Activated CD4-positive, alpha-beta T cell treated with anti-CD3 and anti-CD28 coated beads for 36 hours (primary cell): ENCODE data around the gene OTOA. TPM values are rescaled to one million over a fixed set of nuclear protein-coding genes. Genes with fewer than 3 reads are reported as not detected.
"Not testable (repeated sequence)": the region's sequence is repeated elsewhere in the genome, so short reads cannot be mapped to it uniquely, and the experiment has no call there.

ENCODE experiments used
- ATAC-seq: fragments of 200-7000 bp; cut with Tn5 transposase; one replicate; pipeline ENCODE4 v1.10.0; 2021; ENCODE audit warnings: mild to moderate bottlenecking, moderate library complexity
- CTCF ChIA-PET: fragments of 350-600 bp; sonication (Branson Sonifier 250); formaldehyde crosslinking; loops from one replicate; lab custom pipeline; 2021; ENCODE audit warnings: antibody characterized with exemption; lab: Charles Lee
- POLR2A ChIA-PET: fragments of 350-600 bp; sonication (Branson Sonifier 250); formaldehyde crosslinking; loops from one replicate; lab custom pipeline; 2021; ENCODE audit warnings: antibody characterized with exemption, inconsistent platforms; lab: Charles Lee
- DNase-seq: peaks from one replicate; pipeline ENCODE4 v3.0.0-alpha.2; 2020
- H3K27ac Mint-ChIP-seq: one replicate; pipeline ENCODE4 v1.8.0; 2021; ENCODE audit warnings: mixed read lengths
- H3K27me3 Mint-ChIP-seq: one replicate; pipeline ENCODE4 v1.8.0; 2021; ENCODE audit warnings: mixed read lengths
- H3K36me3 Mint-ChIP-seq: one replicate; pipeline ENCODE4 v1.8.0; 2021; ENCODE audit warnings: low read depth, mixed read lengths
- H3K4me1 Mint-ChIP-seq: one replicate; pipeline ENCODE4 v1.8.0; 2021; ENCODE audit warnings: mixed read lengths
- H3K4me3 Mint-ChIP-seq: one replicate; pipeline ENCODE4 v1.8.0; 2021; ENCODE audit warnings: mild to moderate bottlenecking, moderate library complexity, mixed read lengths
- H3K9me3 Mint-ChIP-seq: one replicate; pipeline ENCODE4 v1.8.0; 2021; ENCODE audit warnings: low read depth, mixed read lengths
- intact Hi-C, 2 experiments: fragments of 100-400 bp; cut with DNase I in 1 of 2; cut with micrococcal nuclease in 1 of 2; formaldehyde crosslinking; loops; one replicate each; pipeline versions ENCODE4 v1.14.2 to v1.15.1; 2022 to 2024; cut with DNase I, micrococcal nuclease
- total RNA-seq, 2 experiments: library from RNA; stranded (reverse); gene quantifications; one replicate each; pipeline ENCODE4 v1.2.3, GENCODE V29; 2021

The OTOA gene
- total RNA-seq, 2 experiments from 2014 or later, result 0.07 TPM; not detected in 1

GRCh38 chr16:21628772-21629171 lies 35.0 kb upstream of the OTOA start:
- DNase-seq, result no peak
- Mint-ChIP-seq H3K36me3 (peaks cover 38% of the 10 kb centered on the region), H3K4me1 (peaks cover 34% of the 10 kb centered on the region), H3K4me3 (no peak overlapping the region), H3K9me3 (no peaks in the 10 kb centered on the region), H3K27ac (no peak overlapping the region), H3K27me3 (no peaks in the 10 kb centered on the region)
- ChIA-PET CTCF (interaction anchor here (0.6 to 1.5 kb wide), 3 partner anchors 11 to 373 kb away, joined by 3 read pairs; no protein-coding TSS in a partner anchor), POLR2A (no interaction called here)
- intact Hi-C loops, result no loop called here
- no peak for ATAC-seq

GRCh38 chr16:21629616-21630539 lies 33.9 kb upstream of the OTOA start:
- ATAC-seq, H3K9me3 Mint-ChIP-seq, H3K27ac Mint-ChIP-seq, POLR2A ChIA-PET, H3K4me3 Mint-ChIP-seq, H3K27me3 Mint-ChIP-seq, DNase-seq: not testable (repeated sequence)
- intact Hi-C loops, result loop anchor here in 1 of 2 experiments (10.0 kb wide), 1 partner anchor 1315 kb away; no protein-coding TSS in a partner anchor
- Mint-ChIP-seq H3K36me3 (peaks cover 32% of the 10 kb centered on the region), H3K4me1 (peaks cover 31% of the 10 kb centered on the region)
- CTCF ChIA-PET, result interaction anchor here (0.7 to 1.5 kb wide), 2 partner anchors 12 to 45 kb away, joined by 3 read pairs; no protein-coding TSS in a partner anchor

- H3K36me3 Mint-ChIP-seq, result peaks cover 31% of the 10 kb centered on the region
- H3K27ac Mint-ChIP-seq, DNase-seq, CTCF ChIA-PET, POLR2A ChIA-PET, H3K9me3 Mint-ChIP-seq, H3K4me3 Mint-ChIP-seq, H3K27me3 Mint-ChIP-seq, ATAC-seq: not testable (repeated sequence)
- H3K4me1 Mint-ChIP-seq, result peaks cover 22% of the 10 kb centered on the region
- intact Hi-C loops, result loop anchor here in 1 of 2 experiments (10.0 kb wide), 1 partner anchor 1314 kb away; no protein-coding TSS in a partner anchor
Observed at GRCh38 chr16:21630866-21631265, 32.9 kb upstream of the OTOA start.

- intact Hi-C loops, result loop anchor here in 1 of 2 experiments (10.0 kb wide), 1 partner anchor 1313 kb away; no protein-coding TSS in a partner anchor
- ATAC-seq, H3K27ac Mint-ChIP-seq, POLR2A ChIA-PET, H3K9me3 Mint-ChIP-seq, DNase-seq, H3K27me3 Mint-ChIP-seq, H3K4me3 Mint-ChIP-seq, CTCF ChIA-PET: not testable (repeated sequence)
- Mint-ChIP-seq H3K4me1 (peaks cover 17% of the 10 kb centered on the region), H3K36me3 (peaks cover 30% of the 10 kb centered on the region)
Observed at GRCh38 chr16:21631376-21631775, 32.4 kb upstream of the OTOA start.

DNA sequence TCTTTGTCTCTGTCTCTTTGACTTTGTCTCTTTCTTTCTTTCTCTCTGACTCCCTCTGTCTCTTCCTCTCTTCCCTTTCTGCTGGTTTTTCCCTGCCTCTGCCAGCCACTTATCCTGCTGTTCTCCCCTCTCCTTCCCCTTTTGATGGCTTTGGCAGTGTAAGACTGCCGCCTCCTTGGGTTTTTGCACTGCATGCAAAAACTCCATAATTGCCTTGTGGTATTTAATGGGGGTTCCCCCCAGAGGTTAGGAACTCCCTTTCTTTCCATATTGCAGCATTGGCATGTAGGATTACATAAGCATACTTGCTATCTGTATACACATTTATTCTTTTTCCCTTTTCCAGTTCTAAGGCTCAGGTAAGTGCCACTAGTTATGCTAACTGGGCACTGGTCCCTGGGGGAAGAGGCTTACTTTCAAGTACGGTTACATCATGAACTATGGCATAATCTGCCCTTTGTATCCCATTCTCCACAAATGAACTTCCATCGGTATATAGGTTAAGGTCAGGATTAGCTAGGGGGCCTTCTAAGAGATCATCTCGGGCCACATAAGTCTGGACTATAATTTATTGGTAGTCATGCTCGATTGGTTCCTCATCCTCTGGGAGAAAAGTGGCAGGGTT lies 31.7 kb upstream of the OTOA start:
- DNase-seq, CTCF ChIA-PET, H3K4me3 Mint-ChIP-seq, ATAC-seq, H3K9me3 Mint-ChIP-seq, H3K27me3 Mint-ChIP-seq: not testable (repeated sequence)
- intact Hi-C loops, result loop anchor here in 1 of 2 experiments (10.0 kb wide), 1 partner anchor 1313 kb away; no protein-coding TSS in a partner anchor
- H3K27ac Mint-ChIP-seq, result peak overlapping the region; percentile 44
- H3K36me3 Mint-ChIP-seq, result peaks cover 26% of the 10 kb centered on the region
- POLR2A ChIA-PET, result interaction anchor here (0.6 kb wide), 1 partner anchor 482 kb away, joined by 3 read pairs; no protein-coding TSS in a partner anchor
- peaks cover 14% of the 10 kb centered on the region for H3K4me1 Mint-ChIP-seq

DNA sequence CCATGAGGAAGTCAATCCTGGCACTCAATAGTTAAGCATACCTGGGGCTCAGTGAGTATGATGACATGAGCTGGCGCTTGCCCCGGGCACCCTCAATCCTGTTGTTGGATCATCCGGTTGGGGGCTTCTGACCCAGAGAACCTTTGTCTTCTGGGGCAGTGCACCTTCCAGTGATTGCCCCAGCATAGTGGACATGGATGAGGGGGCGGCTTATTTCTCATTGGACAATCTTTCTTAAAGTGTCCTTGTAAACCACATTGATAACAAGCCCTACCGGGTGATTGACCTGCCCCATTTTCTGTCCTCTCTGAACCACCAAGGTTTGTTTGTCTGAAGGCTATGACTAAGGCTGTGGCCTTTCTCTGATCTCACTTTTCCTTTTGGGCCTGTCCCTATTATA lies 29.6 kb upstream of the OTOA start:
- intact Hi-C loops, result loop anchor here in 1 of 2 experiments (10.0 kb wide), 1 partner anchor 1311 kb away; no protein-coding TSS in a partner anchor
- H3K4me3 Mint-ChIP-seq, result no peak overlapping the region
- H3K27me3 Mint-ChIP-seq, result no peaks in the 10 kb centered on the region
- DNase-seq, result no peak
- POLR2A ChIA-PET, result no interaction called here
- CTCF ChIA-PET, result no interaction called here
- H3K9me3 Mint-ChIP-seq, result no peaks in the 10 kb centered on the region
- H3K4me1 Mint-ChIP-seq, result peaks cover 34% of the 10 kb centered on the region
- no peak for ATAC-seq
- no peak overlapping the region for H3K27ac Mint-ChIP-seq
- H3K36me3 Mint-ChIP-seq, result peaks cover 14% of the 10 kb centered on the region

DNA sequence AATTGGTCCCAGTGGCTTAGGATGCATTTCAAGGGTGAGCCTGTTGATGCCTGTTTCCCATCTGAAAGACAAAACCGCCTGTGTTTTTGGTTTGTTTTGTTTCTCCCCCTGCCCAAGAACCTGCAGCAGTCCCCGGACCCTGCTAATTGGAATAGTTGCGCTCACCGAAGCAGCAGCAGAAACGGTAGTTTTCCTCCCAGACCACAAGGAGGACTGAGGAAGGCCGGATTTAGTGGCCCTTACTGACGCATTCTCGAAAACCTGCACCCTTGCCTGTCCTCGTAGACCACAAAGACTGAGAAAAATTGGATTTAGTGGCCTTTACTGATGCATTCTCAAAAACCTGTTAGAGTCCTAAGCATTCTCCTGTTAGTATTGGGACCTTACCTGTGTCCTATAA lies 28.1 kb upstream of the OTOA start:
- CTCF ChIA-PET, result interaction anchor here (1.1 kb wide), 1 partner anchor 48 kb away, joined by 4 read pairs; no protein-coding TSS in a partner anchor
- intact Hi-C loops, result loop anchor here in 1 of 2 experiments (10.0 kb wide), 1 partner anchor 1309 kb away; no protein-coding TSS in a partner anchor
- H3K27me3 Mint-ChIP-seq, DNase-seq, H3K36me3 Mint-ChIP-seq, POLR2A ChIA-PET, ATAC-seq, H3K9me3 Mint-ChIP-seq, H3K4me3 Mint-ChIP-seq, H3K27ac Mint-ChIP-seq: not testable (repeated sequence)
- H3K4me1 Mint-ChIP-seq, result peaks cover 36% of the 10 kb centered on the region

GRCh38 chr16:21637032-21637968 lies 26.5 kb upstream of the OTOA start:
- H3K27ac Mint-ChIP-seq, result no peak overlapping the region
- peaks cover 7% of the 10 kb centered on the region for H3K36me3 Mint-ChIP-seq
- intact Hi-C loops, result loop anchor here in 1 of 2 experiments (10.0 kb wide), 1 partner anchor 1308 kb away; no protein-coding TSS in a partner anchor
- ChIA-PET POLR2A (no interaction called here), CTCF (interaction anchor here (0.7 to 1.0 kb wide), 3 partner anchors 25 to 74 kb away, joined by 3 to 4 read pairs (median 3); no protein-coding TSS in a partner anchor)
- peaks cover 31% of the 10 kb centered on the region for H3K4me1 Mint-ChIP-seq
- H3K4me3 Mint-ChIP-seq, result no peak overlapping the region
- ATAC-seq, result no peak
- H3K9me3 Mint-ChIP-seq, result no peaks in the 10 kb centered on the region
- no peak for DNase-seq
- H3K27me3 Mint-ChIP-seq, result no peaks in the 10 kb centered on the region

DNA sequence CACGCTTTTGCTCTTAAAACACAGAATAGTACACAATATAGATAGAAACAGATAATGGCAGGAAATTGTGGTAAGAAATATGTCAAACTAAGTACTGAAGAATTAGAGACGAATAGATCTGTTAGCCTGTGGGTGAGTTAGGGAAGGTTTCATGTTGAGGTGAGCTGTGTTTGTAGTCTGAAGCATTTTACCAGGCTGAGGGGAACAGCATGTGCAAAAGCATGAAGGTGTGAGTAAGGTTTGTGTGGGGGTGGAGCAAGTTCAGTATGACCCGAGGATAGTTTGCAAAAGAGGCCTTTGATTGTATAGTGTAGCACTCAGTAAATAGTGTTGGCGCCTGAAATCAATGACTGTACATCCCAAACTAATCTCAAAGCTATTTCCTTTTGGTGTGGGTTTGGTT lies 25.2 kb upstream of the OTOA start:
- Mint-ChIP-seq H3K4me1 (peaks cover 31% of the 10 kb centered on the region), H3K9me3 (no peaks in the 10 kb centered on the region), H3K4me3 (no peak overlapping the region), H3K27ac (peak overlapping the region; percentile 74), H3K27me3 (no peaks in the 10 kb centered on the region), H3K36me3 (peaks cover 7% of the 10 kb centered on the region)
- intact Hi-C loops, result loop anchor here (1.0 to 10.0 kb wide), 2 partner anchors 39 to 1306 kb away; partner anchors contain the start of gene METTL9 (in 1 of the 2)
- CTCF ChIA-PET, result interaction anchor here (0.6 to 5.3 kb wide), 9 partner anchors 13 to 340 kb away, joined by 3 to 45 read pairs (median 4); no protein-coding TSS in a partner anchor
- DNase-seq (peak; percentile 57), ATAC-seq (peak; percentile 92)
- POLR2A ChIA-PET, result no interaction called here

DNA sequence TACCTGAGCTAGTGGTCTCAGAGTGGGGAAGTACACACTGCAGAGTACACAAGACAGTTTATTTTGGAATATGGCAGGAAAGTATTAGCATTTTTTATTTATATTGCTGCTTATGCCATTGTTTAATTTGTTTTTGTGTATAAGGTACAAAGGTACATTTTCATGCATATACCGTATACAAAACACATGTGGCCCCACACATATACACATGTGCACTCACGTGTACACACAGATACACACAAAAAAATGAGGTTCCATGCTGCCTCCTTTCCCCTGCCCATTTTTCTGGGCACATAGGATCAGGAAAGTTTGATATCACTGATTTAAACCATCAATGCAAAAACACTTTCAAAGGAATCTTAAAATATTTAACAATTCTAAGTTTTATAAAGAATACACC lies 24.3 kb upstream of the OTOA start:
- DNase-seq, result no peak
- ATAC-seq, result no peak
- ChIA-PET CTCF (interaction anchor here (0.8 to 5.3 kb wide), 10 partner anchors 11 to 81 kb away, joined by 3 to 45 read pairs (median 4); no protein-coding TSS in a partner anchor), POLR2A (no interaction called here)
- H3K4me1 Mint-ChIP-seq, result peaks cover 38% of the 10 kb centered on the region
- H3K27me3 Mint-ChIP-seq, result no peaks in the 10 kb centered on the region
- no peaks in the 10 kb centered on the region for H3K9me3 Mint-ChIP-seq
- intact Hi-C loops, result loop anchor here in 1 of 2 experiments (10.0 kb wide), 1 partner anchor 1305 kb away; no protein-coding TSS in a partner anchor
- no peak overlapping the region for H3K4me3 Mint-ChIP-seq
- peaks cover 7% of the 10 kb centered on the region for H3K36me3 Mint-ChIP-seq
- H3K27ac Mint-ChIP-seq, result no peak overlapping the region
